GM13977 (cell line): ENCODE data around the gene MAP1LC3B2.

Experiments used
- DNase-seq: peaks from one replicate; pipeline ENCODE4 v3.0.0; 2012; ENCODE audit warnings: low spot score
- in situ Hi-C: fragments of 300-500 bp; cut with MboI; formaldehyde crosslinking; loops from one replicate; pipeline ENCODE4 v1.12.0; 2022; ENCODE audit warnings: low sequenced_read_pairs, low pct_unique_long_range_greater_than_20kb, mixed read lengths, inconsistent platforms; ENCODE audit not compliant: unreplicated experiment
- TF ChIP-seq, protein P1 (sequence below): IDR thresholded peaks from 2 replicates; pipeline ENCODE4 v1.5.1; 2012; ENCODE audit warnings: mild to moderate bottlenecking, control low read depth; ENCODE audit not compliant: insufficient read depth; ENCODE audit errors: extremely low read depth, missing control alignments

The MAP1LC3B2 gene

DNA sequence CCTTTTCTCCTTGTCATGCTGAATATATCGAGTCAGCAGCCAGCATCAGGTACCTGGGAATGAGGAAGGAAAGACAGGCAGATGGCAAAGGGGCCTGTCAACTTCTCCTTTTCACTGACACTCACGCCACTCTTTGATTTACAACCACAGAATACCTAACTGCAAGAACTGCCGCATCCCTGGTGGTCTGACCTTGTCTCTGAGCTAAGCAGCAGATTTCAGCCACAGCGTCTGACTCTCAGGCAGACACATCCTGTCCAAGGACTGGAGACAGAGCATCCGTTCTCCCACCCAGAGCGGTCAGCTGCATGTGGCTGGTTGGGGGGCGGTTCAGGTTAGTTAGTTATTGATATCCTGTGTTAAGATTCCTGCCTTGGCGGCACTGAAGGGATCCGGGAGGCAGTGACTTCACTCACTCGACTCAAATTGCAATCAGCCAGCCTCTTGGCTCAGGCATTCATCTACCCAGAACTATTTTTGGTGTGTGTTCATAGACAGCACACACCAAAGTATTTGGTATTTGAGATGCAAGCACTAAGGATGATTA lies 11.2 kb upstream of the MAP1LC3B2 start:
- peak; percentile 50 for DNase-seq
- TF ChIP-seq, protein P1, sequence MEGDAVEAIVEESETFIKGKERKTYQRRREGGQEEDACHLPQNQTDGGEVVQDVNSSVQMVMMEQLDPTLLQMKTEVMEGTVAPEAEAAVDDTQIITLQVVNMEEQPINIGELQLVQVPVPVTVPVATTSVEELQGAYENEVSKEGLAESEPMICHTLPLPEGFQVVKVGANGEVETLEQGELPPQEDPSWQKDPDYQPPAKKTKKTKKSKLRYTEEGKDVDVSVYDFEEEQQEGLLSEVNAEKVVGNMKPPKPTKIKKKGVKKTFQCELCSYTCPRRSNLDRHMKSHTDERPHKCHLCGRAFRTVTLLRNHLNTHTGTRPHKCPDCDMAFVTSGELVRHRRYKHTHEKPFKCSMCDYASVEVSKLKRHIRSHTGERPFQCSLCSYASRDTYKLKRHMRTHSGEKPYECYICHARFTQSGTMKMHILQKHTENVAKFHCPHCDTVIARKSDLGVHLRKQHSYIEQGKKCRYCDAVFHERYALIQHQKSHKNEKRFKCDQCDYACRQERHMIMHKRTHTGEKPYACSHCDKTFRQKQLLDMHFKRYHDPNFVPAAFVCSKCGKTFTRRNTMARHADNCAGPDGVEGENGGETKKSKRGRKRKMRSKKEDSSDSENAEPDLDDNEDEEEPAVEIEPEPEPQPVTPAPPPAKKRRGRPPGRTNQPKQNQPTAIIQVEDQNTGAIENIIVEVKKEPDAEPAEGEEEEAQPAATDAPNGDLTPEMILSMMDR: no peak
- in situ Hi-C loops: no loop called here

DNA sequence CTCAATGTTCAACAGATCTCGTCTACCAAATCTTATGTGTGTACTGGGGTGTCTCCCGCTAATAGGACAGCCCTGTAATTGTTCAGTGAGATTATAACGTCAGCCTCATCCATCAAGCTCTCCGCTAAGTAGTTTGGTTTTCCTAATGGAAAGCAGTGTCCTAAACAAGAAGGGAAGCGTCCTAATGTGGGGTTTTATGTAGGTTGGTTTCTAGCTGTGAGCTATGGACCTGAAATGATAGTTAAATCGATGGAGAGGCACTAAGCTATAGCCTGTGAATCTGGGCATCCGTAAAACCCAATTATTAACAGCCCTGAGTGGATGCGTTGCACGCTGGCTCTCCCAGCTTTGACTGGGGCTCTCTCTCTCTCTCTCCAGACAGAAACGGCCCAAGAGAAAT lies 9.2 kb upstream of the MAP1LC3B2 start:
- no peak for DNase-seq
- in situ Hi-C loops: loop anchor here (25.0 kb wide), 1 partner anchor 263 kb away; the partner anchor contains the start of gene MED13L
- TF ChIP-seq, protein P1: no peak

DNA sequence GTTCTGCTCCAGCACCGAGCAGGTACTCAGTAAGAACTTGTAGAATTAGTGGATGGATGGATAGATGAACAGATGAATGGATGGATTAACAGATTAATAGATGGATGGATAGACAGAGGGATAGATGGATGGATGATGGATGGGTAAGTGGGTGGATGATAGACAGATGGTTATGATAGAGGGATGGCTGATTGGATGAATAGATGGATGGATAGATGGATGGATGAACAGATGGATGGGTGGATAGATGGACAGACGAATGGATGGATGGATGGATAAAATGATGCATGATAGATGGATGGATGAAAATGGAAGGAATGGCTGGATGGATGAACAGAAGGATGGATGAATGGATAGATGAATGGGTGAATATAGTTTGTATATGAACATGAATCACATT lies 8.0 kb upstream of the MAP1LC3B2 start:
- in situ Hi-C loops: loop anchor here (25.0 kb wide), 1 partner anchor 264 kb away; the partner anchor contains the start of gene MED13L
- TF ChIP-seq, protein P1: no peak
- no peak for DNase-seq

DNA sequence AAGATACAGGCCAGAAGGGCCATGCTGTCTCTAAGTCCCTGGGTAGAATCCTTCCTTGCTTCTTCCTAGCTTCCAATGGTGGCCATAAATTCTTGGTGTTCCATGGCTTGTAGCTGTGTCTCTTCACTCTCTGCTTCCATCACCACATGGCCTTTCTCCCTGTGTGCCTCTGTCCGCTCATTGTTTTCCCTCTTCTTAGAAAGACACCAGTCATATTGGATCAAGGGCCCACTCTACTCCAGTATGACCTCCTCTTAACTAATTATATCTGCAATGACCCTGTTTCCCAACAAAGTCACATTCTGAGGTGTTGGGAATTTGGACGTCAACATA lies 7.6 kb upstream of the MAP1LC3B2 start:
- in situ Hi-C loops: loop anchor here (25.0 kb wide), 1 partner anchor 264 kb away; the partner anchor contains the start of gene MED13L
- no peak for DNase-seq
- TF ChIP-seq, protein P1: no peak

DNA sequence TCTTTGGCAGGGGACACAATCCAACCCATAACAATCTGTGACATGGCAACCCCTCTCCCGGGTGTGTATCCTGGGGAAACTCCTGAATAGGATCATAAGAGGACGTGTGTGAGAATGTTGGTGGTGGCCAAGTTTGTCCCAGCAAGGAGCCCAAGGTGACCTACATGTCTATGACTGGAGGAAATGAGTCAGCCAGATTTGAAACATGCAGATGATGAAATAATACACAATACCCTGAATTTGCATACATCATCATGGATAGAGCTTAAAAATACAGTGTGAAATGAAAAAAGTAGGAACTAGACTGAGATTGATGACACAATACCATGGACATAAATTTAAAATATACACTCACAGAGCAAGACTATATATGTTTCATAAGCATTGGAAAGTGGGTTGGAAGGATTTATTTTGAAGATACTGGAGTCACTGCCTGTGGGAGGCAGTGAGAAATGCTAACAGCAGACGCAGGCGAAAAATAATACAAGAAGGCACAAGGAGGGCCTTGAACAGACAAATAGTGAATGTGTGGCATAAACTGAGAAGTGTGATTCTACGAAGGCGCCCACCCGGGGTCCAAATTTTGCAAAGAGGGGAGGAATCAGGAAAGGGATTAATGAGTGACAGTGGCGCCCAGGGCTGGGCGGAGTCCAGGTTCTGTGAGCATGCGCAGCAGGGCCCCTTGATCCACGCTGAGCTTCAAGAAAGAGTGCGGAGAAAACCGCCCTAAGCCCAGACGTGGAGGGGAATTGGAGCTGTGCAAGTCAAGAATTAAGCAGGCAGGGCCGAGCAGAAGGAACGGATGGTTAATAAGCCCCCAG lies 7.0 kb upstream of the MAP1LC3B2 start:
- DNase-seq: no peak
- TF ChIP-seq, protein P1: no peak
- in situ Hi-C loops: loop anchor here (25.0 kb wide), 1 partner anchor 265 kb away; the partner anchor contains the start of gene MED13L

DNA sequence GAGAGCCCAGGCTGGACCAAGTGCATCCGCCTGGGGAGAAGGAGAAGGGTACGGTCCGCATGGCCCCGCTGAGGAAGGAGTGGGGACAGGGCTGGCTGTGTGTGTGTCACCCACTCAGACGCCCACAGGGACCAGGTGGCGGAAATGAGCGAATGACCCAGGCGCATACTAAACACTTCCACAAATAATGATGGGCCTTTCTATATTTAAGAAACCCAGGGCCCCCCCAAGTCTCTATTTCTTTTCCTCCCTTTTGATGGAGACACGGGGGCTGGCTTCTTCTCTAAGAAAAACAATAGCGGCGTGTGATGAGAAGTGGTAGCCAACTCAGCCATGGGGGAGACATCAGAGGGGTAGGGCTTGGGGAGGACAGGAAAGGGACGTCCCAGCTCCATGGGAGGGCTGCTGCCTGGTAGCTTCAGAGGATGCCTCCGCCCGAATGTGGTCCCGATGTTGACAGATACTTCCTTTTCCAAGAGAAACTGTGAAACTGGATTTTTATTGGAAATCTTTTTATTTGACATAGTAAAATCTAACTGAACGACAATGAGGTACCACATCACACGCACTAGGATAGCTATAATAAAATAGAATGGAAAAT lies 6.3 kb upstream of the MAP1LC3B2 start:
- TF ChIP-seq, protein P1: no peak
- in situ Hi-C loops: loop anchor here (25.0 kb wide), 1 partner anchor 266 kb away; the partner anchor contains the start of gene MED13L
- no peak for DNase-seq
